MM.1S (cell line): ENCODE data around the gene TSHR.

Experiments
- DNase-seq: peaks from one replicate; pipeline ENCODE4 v3.0.0-alpha.2; 2015
- H2AFZ ChIP-seq: fragments of 300-600 bp; sonication (generic); 2 replicates; pipeline ENCODE4 v1.6.0; 2016; ENCODE audit warnings: antibody characterized with exemption, low read length
- H3F3A ChIP-seq: fragments of 300-600 bp; sonication (generic); 2 replicates; pipeline ENCODE4 v1.6.1; 2016; ENCODE audit warnings: mild to moderate bottlenecking, antibody characterized with exemption, low read length, moderate library complexity, mixed read lengths; ENCODE audit not compliant: insufficient read depth
- H3K27ac ChIP-seq: fragments of 300-600 bp; sonication (generic); 2 replicates; pipeline ENCODE4 v1.5.1; 2016; ENCODE audit warnings: mild to moderate bottlenecking, low read length
- H3K27me3 ChIP-seq: fragments of 300-600 bp; sonication (generic); replicated peaks from 2 replicates; pipeline ENCODE4 v1.6.0; 2016; ENCODE audit warnings: low read length; ENCODE audit not compliant: insufficient read depth
- H3K36me3 ChIP-seq: fragments of 300-600 bp; sonication (generic); replicated peaks from 2 replicates; pipeline ENCODE4 v1.6.1; 2016; ENCODE audit warnings: mild to moderate bottlenecking, low read length, mixed read lengths; ENCODE audit not compliant: insufficient read depth
- H3K4me1 ChIP-seq: fragments of 300-600 bp; sonication (generic); 2 replicates; pipeline ENCODE4 v1.6.1; 2016; ENCODE audit warnings: low read length, mixed read lengths
- H3K4me2 ChIP-seq: fragments of 300-600 bp; sonication (generic); 2 replicates; pipeline ENCODE4 v1.6.0; 2016; ENCODE audit warnings: low read depth, low read length
- H3K4me3 ChIP-seq: fragments of 300-600 bp; sonication (generic); 2 replicates; pipeline ENCODE4 v1.5.1; 2016; ENCODE audit warnings: low read length, mixed read lengths
- H3K79me2 ChIP-seq: fragments of 300-600 bp; sonication (generic); 2 replicates; pipeline ENCODE4 v1.6.1; 2016; ENCODE audit warnings: mixed run types, low read length, mixed read lengths
- H3K9ac ChIP-seq: fragments of 300-600 bp; sonication (generic); 2 replicates; pipeline ENCODE4 v1.6.1; 2016; ENCODE audit warnings: low read length, mixed read lengths
- H3K9me2 ChIP-seq: fragments of 300-600 bp; sonication (generic); replicated peaks from 2 replicates; pipeline ENCODE4 v1.6.1; 2016; ENCODE audit warnings: mild to moderate bottlenecking, low read length, mixed read lengths; ENCODE audit not compliant: insufficient read depth
- H3K9me3 ChIP-seq: fragments of 300-600 bp; sonication (generic); replicated peaks from 2 replicates; pipeline ENCODE4 v1.6.1; 2016; ENCODE audit warnings: mild to moderate bottlenecking, low read length, mixed read lengths; ENCODE audit not compliant: insufficient read depth
- H4K20me1 ChIP-seq: fragments of 300-600 bp; sonication (generic); 2 replicates; pipeline ENCODE4 v1.6.1; 2016; ENCODE audit warnings: mild to moderate bottlenecking, low read length, moderate library complexity, mixed read lengths; ENCODE audit not compliant: insufficient read depth
- EZH2 ChIP-seq: fragments of 300-600 bp; sonication (generic); optimal IDR thresholded peaks from 2 replicates; pipeline ENCODE3; 2017; ENCODE audit warnings: low read depth, mild to moderate bottlenecking, antibody characterized with exemption, low read length, mixed read lengths
- EZH2phosphoT487 ChIP-seq: fragments of 300-600 bp; sonication (generic); IDR thresholded peaks from 2 replicates; pipeline ENCODE4 v1.6.1; 2018; ENCODE audit warnings: antibody characterized with exemption, low read length
- TF ChIP-seq, protein P1 (sequence below): fragments of 300-600 bp; sonication (generic); IDR thresholded peaks from 2 replicates; pipeline ENCODE4 v1.5.1; 2016; ENCODE audit warnings: antibody characterized with exemption, low read length, mixed read lengths

The TSHR gene

DNA sequence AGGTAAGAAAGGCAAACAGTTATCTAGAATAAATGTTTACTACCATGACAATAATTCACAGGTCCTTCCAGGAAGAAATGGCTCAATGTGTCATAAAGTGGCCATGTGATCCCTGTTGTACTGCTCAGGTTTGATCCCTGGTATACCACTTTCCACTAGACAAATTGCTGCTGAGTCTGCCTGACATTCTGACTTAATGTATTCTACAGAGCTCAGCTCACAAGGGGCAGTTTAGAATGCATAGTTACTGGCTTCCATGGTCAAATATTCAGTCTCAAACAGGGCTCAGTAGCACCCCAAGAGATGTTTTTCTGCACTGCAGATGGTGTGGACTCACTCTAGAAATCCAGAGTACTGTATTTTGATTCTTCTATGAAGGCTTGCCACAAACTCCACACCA, 21.8 kb downstream of the TSHR start:
- Histone ChIP-seq H3K9me3 (no peaks in the 10 kb centered on the region), H2AFZ (no peak overlapping the region), H3K4me1 (peaks cover 10% of the 10 kb centered on the region; the same call in 1 of the 2 replicates), H3K27ac (no peak overlapping the region), H3K4me2 (no peak overlapping the region), H3K4me3 (no peak overlapping the region), H3K9ac (no peak overlapping the region), H3F3A (no peaks in the 10 kb centered on the region), H3K79me2 (no peaks in the 10 kb centered on the region), H4K20me1 (no peaks in the 10 kb centered on the region), H3K36me3 (no peaks in the 10 kb centered on the region), H3K27me3 (no peaks in the 10 kb centered on the region), H3K9me2 (no peaks in the 10 kb centered on the region)
- TF ChIP-seq EZH2 (no peak), EZH2phosphoT487 (no peak)
- no peak for DNase-seq

DNA sequence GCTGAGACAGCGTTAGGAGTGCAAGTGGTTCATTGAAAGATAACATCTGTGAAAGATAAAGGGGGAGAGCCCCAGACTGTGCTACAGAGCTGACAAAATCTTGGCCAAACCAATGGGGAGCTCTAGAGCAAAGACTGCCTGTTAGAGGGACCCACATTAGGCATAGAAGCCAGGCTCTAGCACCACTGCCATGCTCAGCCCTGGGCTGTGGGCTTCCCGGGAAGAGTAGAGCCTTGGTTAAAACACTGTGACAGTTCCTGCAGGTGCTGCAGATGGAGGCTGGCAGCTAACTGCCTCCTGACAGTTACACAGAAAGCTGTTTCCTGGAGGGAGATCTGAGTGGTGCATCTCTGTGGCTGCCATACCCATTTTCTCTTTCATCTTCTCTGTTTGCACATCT, 23.0 kb downstream of the TSHR start:
- no peak overlapping the region for H3K4me3 ChIP-seq
- no peak overlapping the region for H3K4me2 ChIP-seq
- H3K27ac ChIP-seq = no peak overlapping the region
- H3K79me2 ChIP-seq = no peaks in the 10 kb centered on the region
- no peaks in the 10 kb centered on the region for H3K27me3 ChIP-seq
- 0 out of 2 replicates have a peak overlapping the region, but pooled peaks have one; percentile 19 for H2AFZ ChIP-seq
- no peaks in the 10 kb centered on the region for H3F3A ChIP-seq
- H3K9ac ChIP-seq = no peak overlapping the region
- no peak for DNase-seq
- peaks cover 10% of the 10 kb centered on the region; the same call in 1 of the 2 replicates for H3K4me1 ChIP-seq
- TF ChIP-seq EZH2phosphoT487 (no peak), EZH2 (no peak)
- TF ChIP-seq, protein P1, sequence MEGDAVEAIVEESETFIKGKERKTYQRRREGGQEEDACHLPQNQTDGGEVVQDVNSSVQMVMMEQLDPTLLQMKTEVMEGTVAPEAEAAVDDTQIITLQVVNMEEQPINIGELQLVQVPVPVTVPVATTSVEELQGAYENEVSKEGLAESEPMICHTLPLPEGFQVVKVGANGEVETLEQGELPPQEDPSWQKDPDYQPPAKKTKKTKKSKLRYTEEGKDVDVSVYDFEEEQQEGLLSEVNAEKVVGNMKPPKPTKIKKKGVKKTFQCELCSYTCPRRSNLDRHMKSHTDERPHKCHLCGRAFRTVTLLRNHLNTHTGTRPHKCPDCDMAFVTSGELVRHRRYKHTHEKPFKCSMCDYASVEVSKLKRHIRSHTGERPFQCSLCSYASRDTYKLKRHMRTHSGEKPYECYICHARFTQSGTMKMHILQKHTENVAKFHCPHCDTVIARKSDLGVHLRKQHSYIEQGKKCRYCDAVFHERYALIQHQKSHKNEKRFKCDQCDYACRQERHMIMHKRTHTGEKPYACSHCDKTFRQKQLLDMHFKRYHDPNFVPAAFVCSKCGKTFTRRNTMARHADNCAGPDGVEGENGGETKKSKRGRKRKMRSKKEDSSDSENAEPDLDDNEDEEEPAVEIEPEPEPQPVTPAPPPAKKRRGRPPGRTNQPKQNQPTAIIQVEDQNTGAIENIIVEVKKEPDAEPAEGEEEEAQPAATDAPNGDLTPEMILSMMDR = no peak
- H4K20me1 ChIP-seq = no peaks in the 10 kb centered on the region
- H3K36me3 ChIP-seq = no peaks in the 10 kb centered on the region
- H3K9me3 ChIP-seq = no peaks in the 10 kb centered on the region
- H3K9me2 ChIP-seq = no peaks in the 10 kb centered on the region

DNA sequence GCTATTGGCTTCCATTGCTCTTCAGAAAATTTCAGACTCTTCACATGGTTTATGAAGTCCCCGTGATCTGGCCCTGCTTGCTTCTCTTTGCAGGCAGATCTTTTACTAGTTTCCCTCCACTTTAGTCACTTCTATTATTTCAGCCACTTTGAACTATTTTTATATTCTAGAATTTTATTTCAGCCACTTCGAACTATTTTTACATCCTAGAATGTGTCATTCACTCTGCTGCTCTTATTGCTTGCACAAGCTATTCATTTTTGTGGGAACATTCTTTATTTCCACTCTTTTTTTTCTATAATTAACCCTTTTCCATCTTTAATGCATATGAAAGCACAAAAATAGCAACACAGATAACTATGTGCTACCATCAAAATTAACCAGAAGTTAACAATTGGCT, 24.5 kb downstream of the TSHR start:
- H4K20me1 ChIP-seq = no peaks in the 10 kb centered on the region
- H3K9me2 ChIP-seq = no peaks in the 10 kb centered on the region
- H3K36me3 ChIP-seq = no peaks in the 10 kb centered on the region
- no peak overlapping the region for H3K4me2 ChIP-seq
- H3K4me3 ChIP-seq = no peak overlapping the region
- H3K79me2 ChIP-seq = no peaks in the 10 kb centered on the region
- peaks cover 10% of the 10 kb centered on the region; the same call in 1 of the 2 replicates for H3K4me1 ChIP-seq
- no peak overlapping the region for H3K9ac ChIP-seq
- no peaks in the 10 kb centered on the region for H3K27me3 ChIP-seq
- H2AFZ ChIP-seq = no peak overlapping the region
- no peaks in the 10 kb centered on the region for H3F3A ChIP-seq
- TF ChIP-seq, protein P1 = no peak
- TF ChIP-seq EZH2phosphoT487 (no peak), EZH2 (no peak)
- no peak for DNase-seq
- no peaks in the 10 kb centered on the region for H3K9me3 ChIP-seq
- H3K27ac ChIP-seq = no peak overlapping the region

DNA sequence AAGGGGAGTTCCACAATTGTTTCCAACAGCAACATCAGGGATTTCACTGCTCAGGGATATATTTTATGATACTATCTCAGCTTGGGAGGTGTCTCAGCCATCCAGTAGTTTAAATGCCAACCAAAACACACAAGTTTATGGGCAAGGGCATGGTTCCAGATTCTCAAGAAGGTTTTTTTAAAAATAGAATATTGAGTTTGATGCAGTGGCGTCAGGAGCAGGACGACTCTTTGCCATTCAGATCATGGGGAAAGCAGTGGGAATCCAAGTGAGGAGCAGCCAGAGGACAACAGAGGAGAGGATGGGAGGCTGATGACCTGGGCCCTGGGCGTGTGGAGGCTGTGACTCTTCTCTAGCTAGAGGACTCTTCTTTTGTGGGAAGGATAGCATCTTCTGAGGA, 25.7 kb downstream of the TSHR start:
- Histone ChIP-seq H3K9ac (no peak overlapping the region), H3F3A (no peaks in the 10 kb centered on the region), H3K27me3 (no peaks in the 10 kb centered on the region), H4K20me1 (no peaks in the 10 kb centered on the region), H3K36me3 (no peaks in the 10 kb centered on the region), H3K4me3 (no peak overlapping the region), H3K79me2 (no peaks in the 10 kb centered on the region), H3K4me2 (no peak overlapping the region), H3K4me1 (peaks cover 10% of the 10 kb centered on the region; the same call in 1 of the 2 replicates), H3K9me3 (no peaks in the 10 kb centered on the region), H3K9me2 (no peaks in the 10 kb centered on the region), H3K27ac (no peak overlapping the region), H2AFZ (no peak overlapping the region)
- TF ChIP-seq EZH2phosphoT487 = no peak
- no peak for TF ChIP-seq EZH2
- TF ChIP-seq, protein P1 = no peak
- DNase-seq = no peak
